Heart left ventricle (tissue), 16 donors: ENCODE measurements around the gene TXNDC16. TPM values are rescaled to one million over a fixed set of nuclear protein-coding genes. Genes with fewer than 3 reads are reported as not detected.

ENCODE experiments used
- ATAC-seq, 4 donors: fragments of 200-7000 bp; cut with Tn5 transposase; one replicate each; pipeline ENCODE4 v1.9.1; 2020 to 2022; ENCODE audit warnings: moderate library complexity in 4 of 4, mild to moderate bottlenecking in 3 of 4, moderate number of reproducible peaks in 1 of 4
- DNase-seq, 5 donors: peaks; one replicate each; pipeline ENCODE4 v3.0.0-alpha.2; 2020
- H3K27ac ChIP-seq, 12 donors: fragments of 200-600 bp; sonication (generic) in 4 of 12; one replicate each; pipeline versions ENCODE4 v1.5.0 to v1.8.0; 2016 to 2022; ENCODE audit warnings: mild to moderate bottlenecking in 2 of 12
- H3K27me3 ChIP-seq, 9 donors: fragments of 200-600 bp; sonication (generic) in 2 of 9; one replicate each; pipeline versions ENCODE4 v1.5.1 to v1.8.0; 2016 to 2022; ENCODE audit warnings: mild to moderate bottlenecking in 3 of 9
- H3K36me3 ChIP-seq, 9 donors: fragments of 200-600 bp; sonication (generic) in 2 of 9; one replicate each; pipeline versions ENCODE4 v1.5.0 to v1.8.0; 2018 to 2022; ENCODE audit warnings: mild to moderate bottlenecking in 2 of 9
- H3K4me1 ChIP-seq, 12 donors: fragments of 200-600 bp; sonication (generic) in 4 of 12; one replicate each; pipeline versions ENCODE4 v1.5.0 to v1.8.0; 2016 to 2022; ENCODE audit warnings: mild to moderate bottlenecking in 3 of 12
- H3K4me3 ChIP-seq, 12 donors: fragments of 200-600 bp; sonication (generic) in 4 of 12; one replicate each; pipeline versions ENCODE4 v1.5.0 to v1.8.0; 2017 to 2022; ENCODE audit warnings: mild to moderate bottlenecking in 9 of 12, moderate library complexity in 4 of 12
- H3K9me3 ChIP-seq, 12 donors: fragments of 200-600 bp; sonication (generic) in 4 of 12; one replicate each; pipeline versions ENCODE4 v1.5.0 to v1.8.0; 2016 to 2022; ENCODE audit warnings: mild to moderate bottlenecking in 1 of 12
- CTCF ChIP-seq, 12 donors: fragments of 200-600 bp; sonication (generic) in 4 of 12; IDR thresholded peaks; one replicate each; pipeline versions ENCODE4 v1.5.0 to v1.8.0; 2018 to 2022; ENCODE audit warnings: antibody characterized with exemption in 12 of 12, mild to moderate bottlenecking in 5 of 12
- POLR2A ChIP-seq, 2 donors: fragments of 450-650 bp; IDR thresholded peaks; one replicate each; pipeline ENCODE4 v1.6.1; 2017; ENCODE audit warnings: antibody characterized with exemption in 2 of 2, mild to moderate bottlenecking in 2 of 2, moderate library complexity in 2 of 2
- WGBS, 4 donors: extraction: QIAGEN DNeasy Blood & Tissue Kit in 2 of 4; methylation state at CpG; one replicate each; pipeline versions ENCODE4 v1.1.5 to v1.1.7; 2013 to 2018; 5-methylcytosine and 5-hydroxymethylcytosine counted together
- intact Hi-C, 10 donors: fragments of 100-400 bp; cut with DNase I; formaldehyde crosslinking; loops; one replicate each; pipeline versions ENCODE4 v1.11.1 to v1.14.2; 2022
- polyA plus RNA-seq, 2 donors: library from polyadenylated mRNA; stranded (reverse); fragments of 200-250 nt; gene quantifications; one replicate each; pipeline ENCODE4 v1.2.3, GENCODE V29; 2013
- total RNA-seq, 9 donors: library from RNA; depleted of rRNA in 2 of 9; stranded (reverse); fragments of >200 nt in 2 of 9; fragmentation: NEBNext Ultra II Directional in 3 of 9; extraction: Animal tissue kit (Norgen Biotek cat#: 25700) in 3 of 9; gene quantifications; one replicate each; pipeline versions ENCODE4 v1.1.0 to v1.2.4, GENCODE V29; 2016 to 2023
- donor health status: ischemic (EF 13 %, LVEDD 7.1; RV severe dilation, severe dysfunction).
- donor health status: healthy with polysubstance abuse.
- donor health status: DM: no; HTN: yes; CAD: no.
- donor health status: DM: no; HTN: no; CAD: no.
- donor health status: ischemic (EF 25% LVEDD 6.9; RV normal size, moderate dysfunction).
- donor health status: ischemic (EF 25% LVEDD 5.7; RV mildly dilated, moderate dysfunction).
- donor health status: healthy.
- donor health status: DM: yes; HTN: yes; CAD: no.
- donor health status: ischemic (EF 35%, LVEDD 5.7; RV mildly dilated, moderate dysfunction).
- donor health status: nonischemic (EF 11% LVEDD 7.7; RV severe dilation, severe dysfunction).
- donor health status: DM: yes; HTN: yes; CAD: no.
- donor health status: PGD.
- donor health status: ischemic (EF 29% LVEDD 5.4; RV normal size, mild dysfunction).
- donor health status: nonischemic (EF 23%, LVEDD 6.1; RV moderate dilation, normal function).

TXNDC16 gene
- total and polyA plus RNA-seq, 11 donors: 0.72 to 7.1 (median 3.9) TPM

GRCh38 chr14:52434955-52435354 lies 117.3 kb downstream of the TXNDC16 start:
- DNase-seq (no peak), ATAC-seq (no peak)
- Histone ChIP-seq H3K27ac (no peak overlapping the region), H3K9me3 (no peaks in the 10 kb centered on the region), H3K36me3 (peaks cover 0 to 34% (median 7%) of the 10 kb centered on the region in 9 donors), H3K27me3 (no peaks in the 10 kb centered on the region), H3K4me3 (no peak overlapping the region), H3K4me1 (no peaks in the 10 kb centered on the region)
- TF ChIP-seq CTCF (IDR thresholded peaks at IDR 0.05): no peak
- no peak for TF ChIP-seq POLR2A (IDR thresholded peaks at IDR 0.05)
- intact Hi-C loops: no loop called here
- WGBS, 4 donors: 84 to 91% (median 89%) methylated on average over 1 of the region's 1 CpG

GRCh38 chr14:52430474-52430873 lies 121.8 kb downstream of the TXNDC16 start:
- WGBS, 4 donors: 88 to 96% (median 90%) methylated on average over 2 of the region's 2 CpGs
- Histone ChIP-seq H3K4me3 (no peak overlapping the region), H3K27ac (no peak overlapping the region), H3K9me3 (no peaks in the 10 kb centered on the region), H3K27me3 (no peaks in the 10 kb centered on the region), H3K36me3 (peaks cover 0 to 19% (median 0%) of the 10 kb centered on the region in 9 donors), H3K4me1 (no peaks in the 10 kb centered on the region)
- DNase-seq (no peak), ATAC-seq (no peak)
- intact Hi-C loops: no loop called here
- TF ChIP-seq CTCF (IDR thresholded peaks at IDR 0.05) (no peak), POLR2A (IDR thresholded peaks at IDR 0.05) (no peak)

GRCh38 chr14:52429451-52429850 lies 122.9 kb downstream of the TXNDC16 start:
- Histone ChIP-seq H3K27ac (no peak overlapping the region), H3K9me3 (no peaks in the 10 kb centered on the region), H3K36me3 (peaks cover 0 to 19% (median 0%) of the 10 kb centered on the region in 9 donors), H3K4me1 (no peaks in the 10 kb centered on the region), H3K27me3 (no peaks in the 10 kb centered on the region), H3K4me3 (no peak overlapping the region)
- intact Hi-C loops: no loop called here
- DNase-seq: no peak
- TF ChIP-seq POLR2A (IDR thresholded peaks at IDR 0.05) (no peak), CTCF (IDR thresholded peaks at IDR 0.05) (no peak)
- WGBS, 4 donors: 95 to 98% (median 96%) methylated on average over 2 of the region's 2 CpGs
- ATAC-seq: no peak

GRCh38 chr14:52427460-52427859 lies 124.8 kb downstream of the TXNDC16 start:
- ATAC-seq (no peak), DNase-seq (no peak)
- H3K9me3 ChIP-seq: no peaks in the 10 kb centered on the region
- no peak overlapping the region for H3K4me3 ChIP-seq
- H3K27me3 ChIP-seq: no peaks in the 10 kb centered on the region
- peaks cover 0 to 19% (median 0%) of the 10 kb centered on the region in 9 donors for H3K36me3 ChIP-seq
- WGBS, 4 donors: 72 to 93% (median 86%) methylated on average over 1 of the region's 1 CpG
- no peaks in the 10 kb centered on the region for H3K4me1 ChIP-seq
- TF ChIP-seq POLR2A (IDR thresholded peaks at IDR 0.05) (no peak), CTCF (IDR thresholded peaks at IDR 0.05) (no peak)
- intact Hi-C loops: no loop called here
- no peak overlapping the region for H3K27ac ChIP-seq
